Renal cortex interstitium (tissue), 11 donors: Measurements from ENCODE around the gene SEC31B. TPM values are rescaled to one million over a fixed set of nuclear protein-coding genes. Genes with fewer than 3 reads are reported as not detected.

ENCODE experiments used
- DNase-seq, 11 donors: peaks; one replicate each; pipeline ENCODE4 v3.0.0-alpha.2; 2013; ENCODE audit warnings: low read depth in 9 of 11, low spot score in 4 of 11; ENCODE audit errors: extremely low read depth in 1 of 11
- polyA plus RNA-seq, 3 donors: library from polyadenylated mRNA; unstranded; fragments of 120-200 nt; gene quantifications; one replicate each; pipeline ENCODE4 v1.2.1, GENCODE V29; 2013; ENCODE audit not compliant: insufficient read length in 3 of 3

SEC31B gene
- polyA plus RNA-seq, 3 donors: 16.3 to 25.6 (median 16.7) TPM

DNA sequence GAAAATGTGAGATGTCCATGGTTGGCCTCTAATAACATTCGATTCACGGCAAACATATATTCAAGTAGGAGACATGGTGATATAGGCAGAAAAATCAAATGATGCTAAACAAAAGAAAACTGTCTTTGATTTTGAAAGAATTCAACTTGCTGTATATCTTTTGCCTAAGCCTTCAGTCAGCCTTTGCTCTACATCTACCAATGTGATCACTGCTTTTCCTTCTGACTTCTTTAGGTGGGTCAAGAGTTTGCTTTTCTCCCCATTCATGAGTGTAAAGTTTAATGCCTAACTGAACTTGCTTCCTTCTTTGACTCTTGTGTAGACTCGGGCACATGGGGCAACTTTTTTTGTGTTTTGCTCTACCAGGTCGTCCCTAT, 15.7 kb upstream of the SEC31B start:
- DNase-seq: no peak

DNA sequence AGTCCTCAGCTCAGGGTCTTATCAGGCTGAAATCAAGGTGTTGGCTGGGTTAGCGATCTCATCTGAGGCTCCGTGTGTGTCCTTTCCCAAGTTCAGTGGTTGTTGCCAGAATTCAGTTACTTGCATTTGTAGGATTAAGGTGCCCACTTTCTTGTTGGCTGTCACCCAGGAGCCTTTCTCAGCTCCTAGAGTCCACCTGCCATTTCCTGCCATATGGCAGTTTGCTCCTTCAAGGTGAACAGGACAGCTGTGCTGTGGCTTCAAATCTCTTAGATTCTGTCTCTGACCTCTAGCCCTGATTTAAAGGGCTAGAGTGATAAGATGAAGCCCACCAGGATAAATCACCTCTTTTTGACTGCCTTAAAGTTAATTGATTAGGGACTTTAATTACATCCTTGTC, 15.1 kb upstream of the SEC31B start:
- no peak for DNase-seq

DNA sequence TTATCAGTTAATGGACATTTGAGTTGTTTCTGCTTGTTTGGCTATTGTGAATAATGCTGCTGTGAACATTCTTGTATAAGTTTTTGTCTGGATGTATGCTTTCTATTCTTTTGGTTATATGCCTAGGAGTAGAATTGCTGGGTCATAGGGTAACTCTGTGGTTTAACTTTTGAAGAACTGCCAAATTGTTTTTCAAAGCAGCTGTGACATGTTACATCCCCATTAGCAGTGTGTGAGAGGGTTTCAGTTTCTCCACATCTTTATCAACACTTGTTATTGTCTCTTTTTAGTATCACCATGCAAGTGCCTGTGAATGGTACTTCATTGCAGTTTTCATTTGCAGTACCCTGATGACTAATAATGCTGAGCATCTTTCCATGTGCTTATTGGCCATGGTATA, 12.1 kb upstream of the SEC31B start:
- no peak for DNase-seq

GRCh38 chr10:100529475-100530298, 10.0 kb upstream of the SEC31B start, which contains the start of gene NDUFB8:
Gene NDUFB8 (minus strand): TSS chr10:100529871. CDS start chr10:100529851, 20 bp downstream.
- DNase-seq: peak; percentile 73 to 93 (median 86)

- DNase-seq: peak in 2 of 11 donors; percentile 1 to 5
Measured at GRCh38 chr10:100528921-100529474, 9.3 kb upstream of the SEC31B start.

DNA sequence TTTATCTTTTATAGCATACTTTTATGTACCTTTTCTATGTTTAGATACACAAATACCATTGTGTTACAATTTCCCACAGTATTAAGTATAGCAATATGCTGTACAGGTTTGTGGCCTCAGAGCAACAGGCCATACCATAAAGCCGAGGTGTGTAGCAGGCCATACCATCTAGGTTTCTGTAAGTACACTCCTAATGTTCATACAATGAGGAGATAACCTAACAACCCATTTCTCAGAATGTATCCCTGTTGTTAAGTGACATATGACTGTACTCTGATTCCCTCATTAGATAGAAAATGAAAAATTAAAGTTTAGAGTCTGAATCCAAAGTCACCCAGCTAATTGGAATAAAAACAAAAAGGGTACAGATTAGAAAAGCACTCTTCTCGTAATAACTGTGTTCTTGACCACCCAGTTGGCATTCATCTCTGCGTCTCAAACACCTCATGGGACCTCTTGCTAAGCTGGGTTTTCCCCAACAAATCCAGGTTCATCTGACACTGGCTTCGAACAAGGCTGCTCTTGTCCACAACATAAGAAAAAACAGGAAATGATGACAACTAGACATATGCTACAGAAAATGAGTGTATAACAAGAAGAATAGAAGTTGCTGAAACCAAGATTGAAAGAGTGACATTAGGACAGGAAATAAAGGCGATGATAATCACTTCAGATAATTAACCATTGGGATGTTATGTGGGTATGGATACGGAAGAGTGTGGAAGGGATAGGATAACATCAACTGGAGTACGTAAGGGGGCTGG, 8.6 kb upstream of the SEC31B start:
- no peak for DNase-seq

DNA sequence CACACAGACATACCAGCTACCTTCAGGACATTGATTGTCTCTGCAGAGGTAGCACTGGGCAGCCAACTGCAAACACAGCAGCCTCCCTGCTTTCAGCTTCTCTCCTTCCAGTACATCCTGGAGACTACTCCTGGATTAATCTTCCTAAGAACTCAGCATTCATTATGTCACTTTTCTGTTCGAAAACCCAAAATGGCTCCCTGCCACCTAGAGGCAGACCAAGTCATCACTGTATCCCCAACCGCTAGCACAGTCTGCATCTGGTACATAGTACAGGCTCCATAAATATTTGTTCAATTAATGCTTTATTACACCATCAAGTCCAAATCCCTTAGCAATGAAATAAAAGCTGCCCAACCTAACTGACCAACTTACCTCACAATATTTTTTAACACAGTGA, 5.0 kb upstream of the SEC31B start:
- DNase-seq: no peak

GRCh38 chr10:100524206-100524605, 4.5 kb upstream of the SEC31B start:
- no peak for DNase-seq

- no peak for DNase-seq
Measured at GRCh38 chr10:100522945-100523344, 3.3 kb upstream of the SEC31B start.

DNA sequence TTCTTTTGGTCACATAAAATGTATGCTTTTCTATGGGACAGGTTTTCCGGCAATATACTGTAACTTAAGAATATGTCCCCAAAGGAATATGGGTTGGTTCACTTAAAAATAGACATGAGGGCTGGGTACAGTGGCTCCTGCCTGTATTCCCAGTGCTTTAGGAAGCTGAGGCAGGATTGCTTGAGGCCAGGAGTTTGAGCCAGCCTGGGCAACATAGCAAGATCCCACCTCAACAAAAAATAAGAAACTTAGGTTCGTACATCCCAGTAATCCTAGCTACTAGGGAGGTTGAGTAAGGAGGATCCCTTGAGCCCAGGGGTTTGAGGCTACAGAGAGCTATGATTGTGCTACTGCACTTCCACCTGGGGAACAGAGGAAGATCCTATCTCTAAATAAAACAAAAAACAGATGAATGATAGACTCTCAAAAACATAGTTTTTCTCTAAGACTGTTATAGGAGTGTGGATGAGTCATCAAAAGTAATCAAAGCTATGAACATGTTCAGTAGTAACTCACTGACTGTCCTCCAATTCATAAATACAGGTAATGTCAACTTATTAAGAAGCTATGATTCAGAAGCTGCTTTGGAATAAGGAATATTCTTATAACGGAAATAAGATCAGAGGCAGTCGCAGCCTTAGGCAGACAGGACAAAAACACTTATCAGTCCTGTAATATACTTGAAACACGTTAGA, 2.6 kb upstream of the SEC31B start:
- no peak for DNase-seq

DNA sequence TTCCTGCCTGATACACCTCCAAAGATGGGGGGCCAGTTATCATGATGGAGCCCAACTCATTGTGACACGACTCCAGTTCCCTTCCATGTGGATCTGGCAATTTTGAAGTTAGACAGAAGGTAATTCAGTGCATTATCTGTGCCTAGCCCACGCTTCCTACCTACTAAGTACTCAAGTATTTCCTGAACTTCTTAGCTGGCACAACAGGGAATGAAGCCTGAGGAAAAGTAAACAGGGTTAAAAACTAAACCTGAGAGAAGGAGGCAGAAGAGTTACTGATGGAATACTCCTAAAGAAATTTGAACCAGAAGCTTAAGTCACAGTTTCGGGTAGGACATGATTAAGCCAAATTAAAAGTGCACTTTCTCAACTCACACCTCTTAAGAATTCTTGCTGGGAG, 1.1 kb upstream of the SEC31B start:
- no peak for DNase-seq

DNA sequence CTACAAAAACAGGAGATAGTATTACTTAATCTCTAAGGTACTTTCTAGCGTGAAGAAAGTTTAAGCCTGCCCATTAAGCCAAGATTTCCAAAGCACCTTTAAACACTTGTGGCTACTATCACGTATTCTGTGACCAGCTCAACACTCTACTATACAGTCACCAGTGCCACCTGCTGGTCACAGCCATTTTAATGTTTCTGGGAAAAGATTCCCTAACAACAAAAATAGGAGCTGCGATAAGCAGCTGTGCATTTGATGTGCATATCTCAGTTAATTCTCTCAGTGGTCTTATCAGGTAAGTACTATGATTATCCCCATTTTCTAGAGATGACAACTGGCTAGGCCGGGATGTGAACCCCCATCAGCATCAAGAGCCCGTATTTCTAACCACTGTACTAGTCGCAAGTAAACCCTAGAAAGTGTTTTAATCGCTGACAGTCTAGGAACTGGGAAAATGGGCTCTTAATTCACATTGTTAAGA, 860 bp downstream of the SEC31B start:
- peak in 6 of 11 donors; percentile 56 to 79 (median 60) for DNase-seq

DNA sequence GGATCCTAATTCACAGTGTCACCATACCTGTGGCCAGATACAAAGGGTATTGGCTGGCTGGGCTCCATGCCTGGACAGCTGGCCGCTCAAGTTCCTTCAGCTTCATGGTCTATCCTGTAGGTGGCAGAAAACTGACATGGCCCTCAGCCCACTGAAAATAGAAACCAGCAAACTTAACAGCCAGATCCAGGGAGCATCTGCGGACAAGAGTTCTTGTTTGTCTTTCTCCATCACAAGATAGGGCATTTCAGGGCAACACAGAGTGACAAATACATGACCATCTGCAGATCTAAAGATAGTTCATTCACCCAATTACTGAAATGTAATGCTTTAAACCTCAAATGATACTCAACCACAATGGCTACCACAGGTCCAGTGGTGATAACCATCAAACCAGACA, 2.8 kb downstream of the SEC31B start:
- no peak for DNase-seq

GRCh38 chr10:100515612-100516011, 4.0 kb downstream of the SEC31B start:
- DNase-seq: no peak

- DNase-seq: no peak
Measured at GRCh38 chr10:100510533-100511308, 8.9 kb downstream of the SEC31B start.

GRCh38 chr10:100509241-100509840, 10.3 kb downstream of the SEC31B start:
- no peak for DNase-seq

- DNase-seq: peak in 2 of 11 donors; percentile 19 to 36
Measured at GRCh38 chr10:100508691-100509150, 10.9 kb downstream of the SEC31B start.

DNA sequence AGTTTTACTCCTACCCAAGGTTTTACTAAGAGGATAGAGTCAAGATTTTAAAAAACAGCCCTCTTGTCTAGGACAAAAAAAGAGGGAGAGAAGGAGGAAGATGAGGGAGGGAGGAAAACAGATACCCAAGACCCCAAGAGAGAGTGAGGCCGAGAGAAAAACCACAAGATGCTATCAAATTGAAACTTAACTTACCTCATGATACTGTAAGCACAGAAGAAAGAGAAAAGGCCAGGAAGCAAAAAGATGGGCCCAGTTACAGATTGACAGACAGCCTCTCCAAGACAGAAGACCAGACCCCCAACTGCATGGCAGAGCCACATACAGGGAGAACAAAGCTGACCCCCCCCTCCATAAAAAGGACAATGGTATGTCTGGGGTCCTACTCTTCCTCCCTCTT, 11.4 kb downstream of the SEC31B start:
- DNase-seq: no peak
